ENCODE results near the gene SIX2. TPM values are rescaled to one million over a fixed set of nuclear protein-coding genes. Genes with fewer than 3 reads are reported as not detected.

SIX2 gene
- total and polyA plus RNA-seq, 10 of the 15 experiments (the other 5 are each of a cell fraction or from before 2014, with no cell fraction given): not detected

GRCh38 chr2:45002686-45003085 lies 6.6 kb downstream of the SIX2 start:
- no TSS peak for BruUV-seq (replicated peaks)
- TF ChIP-seq FOXK2 (IDR thresholded peaks at IDR 0.05) (no peak), CHD4 (IDR thresholded peaks at IDR 0.05) (no peak), RUNX3 (IDR thresholded peaks at IDR 0.05; ENCODE audit: low read length) (no peak), RBBP5 (conservative IDR thresholded peaks at IDR 0.05) (no peak), RAD21 (IDR thresholded peaks at IDR 0.05; ENCODE audit: insufficient read depth, low read depth, low read length) (no peak), NR2F1 (conservative IDR thresholded peaks at IDR 0.05) (no peak), MYB (IDR thresholded peaks at IDR 0.05; ENCODE audit: borderline replicate concordance, low read depth, low read length) (no peak), HDGF (IDR thresholded peaks at IDR 0.05) (no peak), NFYA (IDR thresholded peaks at IDR 0.05; ENCODE audit: borderline replicate concordance, low read depth, low read length) (no peak)
- Histone ChIP-seq H3K4me3 (no peak overlapping the region), H3K4me2 (ENCODE audit: control insufficient read depth, insufficient read depth) (no peak overlapping the region), H3K79me2 (ENCODE audit: control insufficient read depth, insufficient read depth, low read length) (no peaks in the 10 kb centered on the region), H3K9ac (ENCODE audit: control insufficient read depth, insufficient read depth, low read length) (no peak overlapping the region), H3K9me3 (replicated peaks; ENCODE audit: control insufficient read depth, insufficient read depth, low read length) (no peaks in the 10 kb centered on the region; the same call in 2 of the 3 replicates), H3K27ac (ENCODE audit: control insufficient read depth, insufficient read depth) (no peak overlapping the region), H3K27me3 (replicated peaks in 1 of 2; ENCODE audit: control insufficient read depth in 2 of 2, insufficient read depth in 2 of 2, low read length in 1 of 2) (peaks cover 42 to 43% of the 10 kb centered on the region in 2 experiments), H3K36me3 (ENCODE audit: control insufficient read depth in 2 of 2, insufficient read depth in 2 of 2, low read length in 1 of 2) (no peaks in the 10 kb centered on the region), H3K4me1 (ENCODE audit: control insufficient read depth, insufficient read depth, low read length) (no peaks in the 10 kb centered on the region), H4K20me1 (ENCODE audit: control insufficient read depth, insufficient read depth) (no peaks in the 10 kb centered on the region), H2AFZ (ENCODE audit: control insufficient read depth, low read depth, low read length) (no peak overlapping the region)
- DNase-seq (ENCODE audit: low read depth, low spot score) (no peak), ATAC-seq (no peak), FAIRE-seq (no peak)
- intact Hi-C loops (cut with micrococcal nuclease; ENCODE audit: unreplicated experiment) (no loop called here), in situ Hi-C loops (cut with MboI) (no loop called here)
- ChIA-PET CTCF (interaction anchor here (0.9 to 1.9 kb wide), 2 partner anchors 10 to 21 kb away, joined by 3 to 4 read pairs; no protein-coding TSS in a partner anchor), RAD21 (ENCODE audit: unreplicated experiment) (no interaction called here), SMC1A (ENCODE audit: uncharacterized antibody, unreplicated experiment) (no interaction called here), POLR2A (no interaction called here)
- 29% methylated on average over 3 of the region's 3 CpGs for WGBS (ENCODE audit: insufficient coverage, insufficient replicate concordance, low lambda C conversion rate, missing lambda C conversion rate)

GRCh38 chr2:45001869-45002385 lies 7.3 kb downstream of the SIX2 start:
- no peak for FAIRE-seq
- no peak; the same call in 2 of the 3 replicates for ATAC-seq
- POLR2A ChIA-PET: no interaction called here
- no peak for DNase-seq (ENCODE audit: low read depth, low spot score)
- SMC1A ChIA-PET (ENCODE audit: uncharacterized antibody, unreplicated experiment): no interaction called here
- RAD21 ChIA-PET (ENCODE audit: unreplicated experiment): no interaction called here
- Histone ChIP-seq H3K79me2 (ENCODE audit: control insufficient read depth, insufficient read depth, low read length) (no peaks in the 10 kb centered on the region), H4K20me1 (ENCODE audit: control insufficient read depth, insufficient read depth) (no peaks in the 10 kb centered on the region), H3K36me3 (ENCODE audit: control insufficient read depth in 2 of 2, insufficient read depth in 2 of 2, low read length in 1 of 2) (no peaks in the 10 kb centered on the region), H3K9me3 (replicated peaks; ENCODE audit: control insufficient read depth, insufficient read depth, low read length) (no peaks in the 10 kb centered on the region; the same call in 2 of the 3 replicates), H3K27ac (ENCODE audit: control insufficient read depth, insufficient read depth) (no peak overlapping the region), H3K4me3 (no peak overlapping the region), H3K4me1 (ENCODE audit: control insufficient read depth, insufficient read depth, low read length) (no peaks in the 10 kb centered on the region), H2AFZ (ENCODE audit: control insufficient read depth, low read depth, low read length) (no peak overlapping the region), H3K4me2 (ENCODE audit: control insufficient read depth, insufficient read depth) (no peak overlapping the region), H3K27me3 (replicated peaks in 1 of 2; ENCODE audit: control insufficient read depth in 2 of 2, insufficient read depth in 2 of 2, low read length in 1 of 2) (peaks cover 37 to 43% of the 10 kb centered on the region in 2 experiments), H3K9ac (ENCODE audit: control insufficient read depth, insufficient read depth, low read length) (no peak overlapping the region)
- WGBS (ENCODE audit: insufficient coverage, insufficient replicate concordance, low lambda C conversion rate, missing lambda C conversion rate): 0% methylated on average over 6 of the region's 9 CpGs
- CTCF ChIA-PET: interaction anchor here (0.9 to 1.9 kb wide), 2 partner anchors 9 to 20 kb away, joined by 3 to 4 read pairs; no protein-coding TSS in a partner anchor
- in situ Hi-C loops (cut with MboI): no loop called here
- no TSS peak for BruUV-seq (replicated peaks)
- intact Hi-C loops (cut with micrococcal nuclease; ENCODE audit: unreplicated experiment): no loop called here
- no peak for TF ChIP-seq KAT2A (conservative IDR thresholded peaks at IDR 0.05; ENCODE audit: control insufficient read depth, low read depth, low read length)
- TF ChIP-seq MAX (IDR thresholded peaks at IDR 0.05; ENCODE audit: low read depth, low read length): no peak
- TF ChIP-seq TBL1XR1 (IDR thresholded peaks at IDR 0.05; ENCODE audit: low read depth, low read length): no peak
- no peak for TF ChIP-seq SIN3A (IDR thresholded peaks at IDR 0.05; ENCODE audit: low read depth, low read length)
- TF ChIP-seq NR2C1 (IDR thresholded peaks at IDR 0.05): no peak
- no peak for TF ChIP-seq BCL3 (IDR thresholded peaks at IDR 0.05; ENCODE audit: borderline replicate concordance, insufficient read depth, low read depth, low read length, poor library complexity, severe bottlenecking)
- TF ChIP-seq RELB (IDR thresholded peaks at IDR 0.05; ENCODE audit: low read depth): no peak
